B cell (primary cell): ENCODE results near the gene TGM3. TPM values are rescaled to one million over a fixed set of nuclear protein-coding genes. Genes with fewer than 3 reads are reported as not detected.

Source experiments
- ATAC-seq: fragments of 200-7000 bp; cut with Tn5 transposase; one replicate; pipeline ENCODE4 v1.10.0; 2021; ENCODE audit warnings: low read depth, mild to moderate bottlenecking, moderate number of reproducible peaks, moderate library complexity
- CTCF ChIA-PET: fragments of 350-600 bp; sonication (Branson Sonifier 250); formaldehyde crosslinking; loops from one replicate; lab custom pipeline; 2021; ENCODE audit warnings: antibody characterized with exemption, inconsistent platforms; lab: Charles Lee
- POLR2A ChIA-PET: fragments of 350-600 bp; sonication (Branson Sonifier 250); formaldehyde crosslinking; loops from one replicate; lab custom pipeline; 2021; ENCODE audit warnings: antibody characterized with exemption; lab: Charles Lee
- DNase-seq: peaks from one replicate; pipeline ENCODE4 v3.0.0; 2013
- H2AFZ ChIP-seq: 2 replicates; pipeline ENCODE4 v1.6.1; 2012; ENCODE audit warnings: mild to moderate bottlenecking, low read depth, low read length; ENCODE audit not compliant: insufficient read depth, poor library complexity, severe bottlenecking
- H3K27ac ChIP-seq, 2 donors: 1 replicate in 1 of 2; 2 replicates in 1 of 2; pipeline ENCODE4 v1.5.1; 2012 to 2013; ENCODE audit warnings: low read length in 2 of 2, mild to moderate bottlenecking in 2 of 2, moderate library complexity in 1 of 2
- H3K27me3 ChIP-seq, 4 experiments: fragments of 200-600 bp in 1 of 4; sonication (generic) in 1 of 4; replicated peaks in 1 of 4; 1 replicate in 2 of 4; 2 replicates in 2 of 4; pipeline versions ENCODE4 v1.6.1 to v1.7.0; 2013 to 2016; ENCODE audit warnings: low read length in 3 of 4, mild to moderate bottlenecking in 2 of 4, mixed read lengths in 1 of 4, moderate library complexity in 1 of 4; ENCODE audit not compliant: insufficient read depth in 4 of 4, control insufficient read depth in 3 of 4; ENCODE audit errors: control extremely low read depth in 1 of 4
- H3K36me3 ChIP-seq, 2 experiments: replicated peaks in 1 of 2; 1 replicate in 1 of 2; 2 replicates in 1 of 2; pipeline versions ENCODE4 v1.6.1 to v1.7.1; 2013; ENCODE audit warnings: low read length in 1 of 2; ENCODE audit not compliant: insufficient read depth in 2 of 2, control insufficient read depth in 1 of 2; ENCODE audit errors: control extremely low read depth in 1 of 2, extremely low read depth in 1 of 2
- H3K4me1 ChIP-seq, 2 donors: fragments of 200-600 bp in 1 of 2; sonication (generic) in 1 of 2; 1 replicate in 1 of 2; 2 replicates in 1 of 2; pipeline versions ENCODE4 v1.5.1 to v1.6.1; 2013 to 2017; ENCODE audit warnings: low read length in 2 of 2; ENCODE audit not compliant: control insufficient read depth in 2 of 2, insufficient read depth in 2 of 2
- H3K4me2 ChIP-seq: replicated peaks from 2 replicates; pipeline ENCODE3; 2012; ENCODE audit warnings: mild to moderate bottlenecking, low read depth, low read length; ENCODE audit not compliant: poor library complexity, severe bottlenecking
- H3K4me3 ChIP-seq, 5 experiments: fragments of 200-600 bp in 1 of 5; sonication (generic) in 1 of 5; 1 replicate in 3 of 5; 2 replicates in 2 of 5; pipeline versions ENCODE4 v1.5.1 to v1.7.0; 2011 to 2016; ENCODE audit warnings: low read length in 4 of 5, mild to moderate bottlenecking in 4 of 5, low read depth in 2 of 5, control low read depth in 1 of 5, moderate library complexity in 1 of 5; ENCODE audit not compliant: insufficient read depth in 1 of 5; ENCODE audit errors: control extremely low read depth in 1 of 5, extremely low read depth in 1 of 5
- H3K79me2 ChIP-seq: fragments of 200-600 bp; sonication (generic); one replicate; pipeline ENCODE4 v1.6.0; 2016; ENCODE audit warnings: low read length; ENCODE audit not compliant: control insufficient read depth, insufficient read depth
- H3K9ac ChIP-seq: fragments of 200-600 bp; sonication (generic); 2 replicates; pipeline ENCODE4 v1.6.1; 2017; ENCODE audit warnings: mild to moderate bottlenecking, low read length, moderate library complexity
- H3K9me3 ChIP-seq, 3 donors: one replicate each; pipeline versions ENCODE4 v1.6.1 to v1.7.1; 2013; ENCODE audit warnings: low read length in 2 of 3; ENCODE audit not compliant: control insufficient read depth in 2 of 3, insufficient read depth in 1 of 3; ENCODE audit errors: control extremely low read depth in 1 of 3
- H4K20me1 ChIP-seq: 2 replicates; pipeline ENCODE4 v1.6.0; 2012; ENCODE audit warnings: mild to moderate bottlenecking, low read length; ENCODE audit not compliant: insufficient read depth, control insufficient read depth, poor library complexity, severe bottlenecking
- H3K27ac Mint-ChIP-seq: one replicate; pipeline ENCODE4 v1.8.0; 2021; ENCODE audit warnings: mixed read lengths
- H3K27me3 Mint-ChIP-seq: one replicate; pipeline ENCODE4 v1.8.0; 2021; ENCODE audit warnings: mixed read lengths
- H3K4me1 Mint-ChIP-seq: one replicate; pipeline ENCODE4 v1.8.0; 2021; ENCODE audit warnings: mixed read lengths
- H3K4me3 Mint-ChIP-seq: one replicate; pipeline ENCODE4 v1.8.0; 2021; ENCODE audit warnings: mixed read lengths
- H3K9me3 Mint-ChIP-seq: one replicate; pipeline ENCODE4 v1.8.0; 2022; ENCODE audit warnings: mixed read lengths; ENCODE audit not compliant: insufficient read depth
- EZH2 ChIP-seq: IDR thresholded peaks from 2 replicates; pipeline ENCODE4 v1.6.1; 2012; ENCODE audit warnings: borderline replicate concordance, low read depth, mild to moderate bottlenecking, moderate library complexity, low read length; ENCODE audit not compliant: insufficient read depth, poor library complexity, severe bottlenecking
- WGBS: methylation state at CpG from one replicate; pipeline ENCODE4 v1.1.5; 2013; ENCODE audit warnings: missing lambda C conversion rate; ENCODE audit not compliant: insufficient coverage; 5-methylcytosine and 5-hydroxymethylcytosine counted together
- intact Hi-C: fragments of 100-400 bp; cut with micrococcal nuclease; formaldehyde crosslinking; loops from one replicate; pipeline ENCODE4 v1.10.0; 2022
- polyA plus RNA-seq: library from polyadenylated mRNA; depleted of rRNA; stranded (reverse); fragments of >200 nt; gene quantifications from 2 replicates; pipeline ENCODE4 v1.2.3, GENCODE V29; 2012
- total RNA-seq, 2 donors: library from RNA; stranded (reverse); fragments of 120-200 nt in 1 of 2; gene quantifications; 1 replicate in 1 of 2; 2 replicates in 1 of 2; pipeline versions ENCODE4 v1.2.3 to v1.2.4, GENCODE V29; 2013 to 2022
- TF ChIP-seq, protein P1 (sequence below): fragments of 200-600 bp; IDR thresholded peaks from one replicate; pipeline ENCODE4 v1.8.0; 2022; ENCODE audit warnings: antibody characterized with exemption, mild to moderate bottlenecking

The TGM3 gene
- total and polyA plus RNA-seq, 2 donors (not counting 1 experiment from before 2014, with no cell fraction given), result not detected

DNA sequence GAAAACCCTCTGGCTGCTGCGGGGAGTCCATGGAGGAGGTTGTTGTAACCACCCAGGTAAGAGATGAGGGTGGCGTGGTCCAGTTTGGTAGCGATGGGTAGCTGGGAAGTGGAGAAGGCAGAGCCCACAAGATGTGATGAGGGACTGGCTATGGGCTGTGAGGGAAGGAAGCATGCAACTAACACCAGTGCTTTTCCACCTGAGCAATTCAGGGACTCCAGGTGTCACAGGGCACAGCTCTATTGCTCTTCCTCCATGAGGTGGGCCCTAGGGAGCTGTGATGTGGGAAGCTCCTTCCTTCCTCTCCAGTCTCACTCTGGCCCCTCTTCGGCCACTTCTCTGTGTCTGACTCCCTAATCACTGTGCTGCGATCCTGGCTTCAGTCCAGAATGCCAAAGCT, 52.5 kb downstream of the TGM3 start:
- no peak for DNase-seq
- ATAC-seq, result no peak
- Histone ChIP-seq H2AFZ (no peak overlapping the region), H3K27ac (no peak overlapping the region), H4K20me1 (no peaks in the 10 kb centered on the region), H3K4me3 (no peak overlapping the region), H3K27me3 (peaks cover 0 to 20% (median 4%) of the 10 kb centered on the region in 4 experiments), H3K4me2 (no peak overlapping the region), H3K9ac (no peak overlapping the region), H3K36me3 (no peaks in the 10 kb centered on the region), H3K4me1 (peaks cover 5 to 7% of the 10 kb centered on the region in 2 donors), H3K79me2 (no peaks in the 10 kb centered on the region), H3K9me3 (peaks cover 1 to 15% (median 7%) of the 10 kb centered on the region in 3 donors)
- intact Hi-C loops, result no loop called here
- ChIA-PET CTCF (interaction anchor here (0.6 to 1.2 kb wide), 2 partner anchors 10 to 45 kb away, joined by 3 to 5 read pairs; no protein-coding TSS in a partner anchor), POLR2A (no interaction called here)
- no peak for TF ChIP-seq EZH2
- TF ChIP-seq, protein P1, sequence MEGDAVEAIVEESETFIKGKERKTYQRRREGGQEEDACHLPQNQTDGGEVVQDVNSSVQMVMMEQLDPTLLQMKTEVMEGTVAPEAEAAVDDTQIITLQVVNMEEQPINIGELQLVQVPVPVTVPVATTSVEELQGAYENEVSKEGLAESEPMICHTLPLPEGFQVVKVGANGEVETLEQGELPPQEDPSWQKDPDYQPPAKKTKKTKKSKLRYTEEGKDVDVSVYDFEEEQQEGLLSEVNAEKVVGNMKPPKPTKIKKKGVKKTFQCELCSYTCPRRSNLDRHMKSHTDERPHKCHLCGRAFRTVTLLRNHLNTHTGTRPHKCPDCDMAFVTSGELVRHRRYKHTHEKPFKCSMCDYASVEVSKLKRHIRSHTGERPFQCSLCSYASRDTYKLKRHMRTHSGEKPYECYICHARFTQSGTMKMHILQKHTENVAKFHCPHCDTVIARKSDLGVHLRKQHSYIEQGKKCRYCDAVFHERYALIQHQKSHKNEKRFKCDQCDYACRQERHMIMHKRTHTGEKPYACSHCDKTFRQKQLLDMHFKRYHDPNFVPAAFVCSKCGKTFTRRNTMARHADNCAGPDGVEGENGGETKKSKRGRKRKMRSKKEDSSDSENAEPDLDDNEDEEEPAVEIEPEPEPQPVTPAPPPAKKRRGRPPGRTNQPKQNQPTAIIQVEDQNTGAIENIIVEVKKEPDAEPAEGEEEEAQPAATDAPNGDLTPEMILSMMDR, result no peak
- 87% methylated on average over 3 of the region's 5 CpGs for WGBS
- Mint-ChIP-seq H3K27me3 (peaks cover 26% of the 10 kb centered on the region), H3K4me1 (peaks cover 6% of the 10 kb centered on the region), H3K27ac (no peak overlapping the region), H3K9me3 (peaks cover 2% of the 10 kb centered on the region), H3K4me3 (no peak overlapping the region)

DNA sequence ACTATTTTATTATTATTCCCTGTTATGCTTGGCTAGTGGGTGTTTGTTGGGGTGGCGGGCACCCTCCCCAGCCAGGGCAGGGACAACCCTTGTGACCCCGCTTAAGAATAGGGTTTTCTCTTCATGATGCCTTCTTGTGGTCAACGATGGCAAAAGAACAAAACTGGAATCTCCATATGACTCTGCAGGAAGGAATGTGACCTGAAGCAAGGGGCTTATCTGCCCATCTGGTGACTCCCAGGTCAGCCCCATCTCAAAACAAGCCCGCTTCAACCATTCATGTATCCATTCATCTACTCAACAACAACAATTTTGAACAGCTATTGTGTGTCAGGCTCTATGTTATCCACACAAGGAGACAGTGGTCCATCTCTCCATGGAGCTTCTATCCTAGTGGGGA, 54.0 kb downstream of the TGM3 start:
- Mint-ChIP-seq H3K27me3 (peaks cover 26% of the 10 kb centered on the region), H3K27ac (no peak overlapping the region), H3K4me1 (peaks cover 6% of the 10 kb centered on the region), H3K9me3 (peaks cover 2% of the 10 kb centered on the region), H3K4me3 (no peak overlapping the region)
- ChIA-PET CTCF (interaction anchor here (0.6 to 0.7 kb wide), 3 partner anchors 42 to 113 kb away, joined by 3 to 4 read pairs (median 3); no protein-coding TSS in a partner anchor), POLR2A (no interaction called here)
- peaks cover 5 to 7% of the 10 kb centered on the region in 2 donors for H3K4me1 ChIP-seq
- no peak for DNase-seq
- H3K79me2 ChIP-seq, result no peaks in the 10 kb centered on the region
- H3K4me2 ChIP-seq, result no peak overlapping the region
- 76% methylated on average over 4 of the region's 4 CpGs for WGBS
- no peak overlapping the region for H3K9ac ChIP-seq
- no peak for ATAC-seq
- peaks cover 1 to 15% (median 7%) of the 10 kb centered on the region in 3 donors for H3K9me3 ChIP-seq
- intact Hi-C loops, result no loop called here
- no peaks in the 10 kb centered on the region for H3K36me3 ChIP-seq
- no peak for TF ChIP-seq EZH2
- TF ChIP-seq, protein P1, result no peak
- no peak overlapping the region for H2AFZ ChIP-seq
- H3K27ac ChIP-seq, result no peak overlapping the region
- H4K20me1 ChIP-seq, result no peaks in the 10 kb centered on the region
- H3K27me3 ChIP-seq, result peaks cover 0 to 20% (median 4%) of the 10 kb centered on the region in 4 experiments
- H3K4me3 ChIP-seq, result no peak overlapping the region
